NCI-H1105 treated with DMSO at 0.1 percent for 48 hours (cell line): ENCODE results near the gene LRTM1.
A peak's percentile ranks its signal among the peaks of the same experiment; 100 is the strongest.

Experiments
- DNase-seq: peaks from one replicate; lab custom pipeline; 2025; lab: John Stamatoyannopoulos, UW

The LRTM1 gene

GRCh38 chr3:54928046-54928770, at the start of gene LRTM1:
Gene LRTM1, minus strand, starts transcription at chr3:54928059. Its CDS starts 148 bp downstream, at chr3:54927911.
- DNase-seq = no peak

DNA sequence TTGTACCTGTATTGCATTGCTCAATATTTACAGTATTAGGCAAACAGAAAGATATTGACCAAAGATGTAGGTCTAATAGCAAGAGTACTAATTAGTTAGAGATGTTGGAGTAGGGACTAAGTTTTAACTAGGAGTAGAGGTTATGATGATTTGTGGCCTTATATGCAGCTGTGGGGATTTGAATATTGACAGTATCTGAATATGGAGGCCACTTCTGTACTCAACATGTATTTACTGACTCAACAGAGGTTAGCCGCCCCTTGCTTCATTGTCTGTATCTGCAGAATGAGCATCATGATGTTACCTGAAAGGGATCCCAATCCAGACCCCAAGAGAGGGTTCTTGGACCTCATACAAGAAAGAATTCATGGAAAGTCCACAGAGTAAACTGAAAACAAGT, 49.6 kb upstream of the LRTM1 start:
- no peak for DNase-seq

DNA sequence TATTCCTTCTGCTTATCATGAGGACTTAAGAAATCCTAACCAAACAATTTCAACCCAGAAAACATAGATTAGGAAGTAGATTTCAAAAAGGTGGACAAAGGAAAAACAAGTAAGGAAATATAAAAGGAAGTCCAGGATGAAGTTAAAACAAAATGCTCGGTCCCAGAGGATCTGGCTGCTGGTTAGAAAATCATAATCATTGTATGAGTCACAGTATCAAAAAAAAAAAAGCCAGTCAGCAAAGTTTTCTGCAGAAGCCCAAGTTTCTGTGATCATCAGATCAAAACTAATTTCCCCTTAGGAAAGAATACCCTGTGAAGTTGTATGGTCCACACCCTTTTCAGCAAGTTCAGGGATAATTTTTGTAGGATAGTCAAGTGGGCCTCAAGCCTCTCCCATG, 43.0 kb upstream of the LRTM1 start:
- DNase-seq = no peak

GRCh38 chr3:54969652-54970051, 41.8 kb upstream of the LRTM1 start:
- no peak for DNase-seq

GRCh38 chr3:54968546-54969172, 40.8 kb upstream of the LRTM1 start:
- DNase-seq = no peak

GRCh38 chr3:54967731-54968161, 39.9 kb upstream of the LRTM1 start:
- DNase-seq = no peak

- no peak for DNase-seq
Observed at GRCh38 chr3:54966979-54967378, 39.1 kb upstream of the LRTM1 start.

- DNase-seq = no peak
Observed at GRCh38 chr3:54965746-54966145, 37.9 kb upstream of the LRTM1 start.

DNA sequence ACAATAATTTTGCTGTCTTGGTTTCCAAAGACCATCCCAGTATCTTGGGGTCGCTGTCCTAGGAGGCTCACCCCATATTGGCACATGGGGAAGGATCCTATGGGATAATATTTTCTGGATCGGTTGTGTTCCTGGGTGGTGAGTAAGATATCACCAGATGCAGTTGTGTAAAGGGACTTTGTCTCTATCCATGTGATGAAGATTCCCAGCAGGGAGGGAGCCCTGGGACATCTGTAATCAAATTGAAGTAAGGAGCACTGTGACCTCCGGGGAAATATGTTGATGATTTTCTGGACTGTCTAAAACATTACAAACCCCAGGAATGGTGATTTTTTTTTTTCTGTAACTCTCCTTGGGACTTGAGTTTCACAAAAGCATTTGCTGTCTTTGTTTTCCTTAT, 36.2 kb upstream of the LRTM1 start:
- DNase-seq = no peak

DNA sequence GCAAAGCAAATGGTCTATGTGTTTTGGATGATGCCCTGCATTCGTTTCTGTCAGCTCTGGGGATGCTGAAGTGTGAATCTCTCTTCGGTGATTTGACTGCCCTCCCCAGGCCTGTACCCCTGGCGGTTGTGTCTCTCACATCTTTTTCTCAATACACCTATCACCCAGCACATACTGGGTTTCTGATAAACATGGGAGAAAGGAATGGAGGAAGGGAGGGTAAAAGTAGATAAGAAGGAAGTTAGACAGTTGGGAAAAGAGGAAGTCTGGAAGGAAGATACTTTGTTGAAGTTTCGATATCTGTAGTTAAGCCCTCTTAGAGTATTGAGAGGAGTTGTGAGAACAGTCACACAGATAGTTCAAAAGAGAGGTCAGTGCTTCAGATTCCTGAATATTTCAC, 35.8 kb upstream of the LRTM1 start:
- DNase-seq = no peak

DNA sequence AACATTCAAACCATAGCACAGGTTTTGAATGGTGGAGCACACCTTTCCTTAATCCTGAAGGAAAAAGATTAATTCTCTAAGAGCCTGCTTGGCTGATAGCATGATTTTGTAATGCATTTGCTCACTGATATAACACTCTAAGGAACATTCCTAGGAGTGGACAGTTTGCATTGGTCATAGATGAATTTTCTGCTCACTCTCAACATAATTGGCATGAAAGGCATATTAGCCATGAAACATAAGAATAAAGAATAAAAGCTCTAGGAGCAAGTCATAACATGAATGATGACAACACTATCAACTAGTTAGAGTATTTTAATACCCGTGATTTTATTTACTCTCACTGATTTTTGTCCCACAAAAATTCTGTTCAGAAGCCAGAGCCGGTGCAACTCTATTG, 34.3 kb upstream of the LRTM1 start:
- DNase-seq = no peak

- DNase-seq = no peak
Observed at GRCh38 chr3:54960701-54961100, 32.8 kb upstream of the LRTM1 start.

- no peak for DNase-seq
Observed at GRCh38 chr3:54960082-54960481, 32.2 kb upstream of the LRTM1 start.

DNA sequence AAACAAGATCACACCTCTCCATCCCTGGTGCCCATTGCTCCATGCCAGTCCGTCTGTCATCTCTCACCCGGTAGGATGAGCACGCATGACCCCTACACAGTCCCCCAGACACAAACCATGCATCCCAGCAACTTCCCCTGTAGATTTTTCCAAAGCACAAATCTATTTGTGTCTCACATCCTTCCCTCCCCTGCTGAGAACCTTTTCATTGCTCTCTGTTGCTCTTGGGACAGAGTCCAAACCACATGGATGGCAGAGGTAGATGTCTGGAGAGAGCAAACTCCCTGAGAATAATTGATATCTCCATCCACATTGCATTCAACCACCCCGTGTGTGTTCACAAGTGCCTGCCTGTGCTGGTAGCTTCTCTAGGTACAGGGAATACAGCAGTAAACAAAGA, 29.9 kb upstream of the LRTM1 start:
- no peak for DNase-seq

DNA sequence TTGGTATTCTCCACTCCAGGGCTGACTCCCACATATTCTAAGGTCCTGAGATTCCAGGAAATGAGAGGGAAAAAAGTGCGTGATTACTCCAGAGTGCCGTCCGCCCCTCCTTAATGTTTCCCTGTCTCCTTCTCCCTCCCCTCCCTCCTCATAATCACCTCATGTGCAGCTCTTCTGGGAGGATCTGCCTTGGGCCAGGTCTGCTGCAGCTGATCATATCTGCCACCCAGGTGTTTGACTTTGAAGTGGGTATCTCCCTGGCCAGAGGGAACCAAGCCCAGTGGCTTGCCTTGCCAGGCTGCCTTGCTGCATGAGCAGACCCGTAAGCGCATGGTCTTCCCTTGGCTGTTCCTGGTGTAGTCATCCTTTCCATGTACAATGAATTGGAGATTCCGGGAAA, 28.1 kb upstream of the LRTM1 start:
- no peak for DNase-seq

DNA sequence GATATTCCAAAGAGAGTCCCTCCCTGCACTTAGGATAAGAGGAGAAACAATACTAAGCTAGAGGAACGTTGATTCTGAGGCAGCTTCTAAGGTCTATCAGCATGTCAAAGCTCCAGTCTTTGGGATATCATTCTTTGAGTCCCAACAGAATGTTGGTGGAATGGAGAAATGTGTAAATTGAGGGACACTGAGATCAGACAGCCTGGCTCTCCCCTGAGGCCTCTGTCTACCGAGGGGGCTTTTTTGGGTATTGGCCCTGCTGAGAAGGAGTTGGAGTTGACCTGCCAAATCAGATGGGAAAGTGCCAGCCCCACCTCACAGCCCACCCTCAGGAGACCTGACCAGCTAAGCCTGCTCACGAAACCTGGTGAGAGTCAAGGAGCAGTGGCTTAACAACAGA, 27.6 kb upstream of the LRTM1 start:
- DNase-seq = no peak

- DNase-seq = no peak
Observed at GRCh38 chr3:54954521-54954920, 26.7 kb upstream of the LRTM1 start.

DNA sequence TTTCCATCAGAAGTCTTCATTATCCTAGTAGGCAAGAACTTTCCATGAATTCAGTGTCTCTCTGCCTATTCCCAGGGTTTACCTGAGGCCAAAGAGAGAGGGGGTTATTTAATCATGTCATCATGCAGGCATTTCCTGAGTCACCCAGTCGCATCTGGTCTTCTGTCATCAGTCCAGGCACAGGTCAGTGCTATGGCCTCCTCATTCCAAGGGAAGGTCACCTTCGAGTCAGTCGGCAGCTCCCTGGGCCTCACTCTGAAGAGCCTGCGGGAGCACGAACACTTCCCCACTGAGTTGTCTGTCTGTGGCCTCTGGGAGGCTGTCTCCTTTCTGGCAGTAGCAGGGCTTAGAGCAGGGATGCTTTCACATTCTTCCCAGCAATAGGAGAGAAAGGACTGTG, 26.2 kb upstream of the LRTM1 start:
- DNase-seq = no peak

DNA sequence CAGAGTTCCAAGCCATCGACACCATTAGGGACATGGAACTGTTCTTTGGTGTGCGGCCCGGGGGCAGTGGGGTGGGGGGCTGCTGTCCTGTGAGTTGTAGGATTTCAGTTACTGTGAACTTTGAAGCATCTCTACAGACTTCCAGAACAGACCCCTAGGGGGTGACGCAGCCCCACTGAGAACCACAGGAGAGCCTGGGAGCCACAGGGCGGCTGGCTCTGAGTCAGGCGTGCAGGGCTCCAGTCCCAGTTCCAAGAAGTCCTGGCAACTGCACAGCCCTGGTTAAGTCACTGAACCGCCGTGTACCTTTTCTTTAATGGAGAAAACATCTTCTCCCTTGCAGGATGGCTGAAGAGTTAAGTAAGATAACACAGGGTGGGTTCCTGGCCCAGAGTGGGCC, 23.5 kb upstream of the LRTM1 start:
- DNase-seq = no peak

DNA sequence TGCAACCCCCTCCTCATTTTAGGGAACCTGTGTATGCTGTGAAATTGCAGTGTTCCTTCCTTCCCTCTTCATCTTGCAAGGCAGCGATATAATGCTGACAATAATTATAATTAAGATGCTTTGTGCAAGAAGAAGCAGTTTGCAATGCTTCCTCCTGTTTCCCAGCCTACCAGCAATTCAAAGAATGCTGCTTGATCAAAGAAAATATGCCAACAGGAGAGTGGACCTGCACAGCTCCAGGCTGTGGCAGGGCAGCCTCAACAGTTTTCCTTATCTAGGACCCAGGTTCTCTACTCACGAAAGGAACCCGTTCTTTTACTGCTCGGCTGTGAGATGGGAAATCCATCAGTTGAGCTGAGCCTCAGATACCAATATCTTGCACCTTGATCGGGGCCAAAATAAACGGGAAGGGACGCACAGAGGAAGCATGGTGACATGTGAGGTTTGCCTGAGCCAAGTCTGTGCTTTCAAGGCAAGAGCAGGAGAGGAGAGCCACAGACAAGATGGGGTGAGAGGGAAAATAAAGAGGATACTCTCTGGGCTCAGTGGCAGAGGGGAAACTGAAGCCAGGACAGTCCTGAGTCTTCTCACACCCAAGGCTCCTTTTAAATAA, 22.6 kb upstream of the LRTM1 start:
- DNase-seq = no peak

DNA sequence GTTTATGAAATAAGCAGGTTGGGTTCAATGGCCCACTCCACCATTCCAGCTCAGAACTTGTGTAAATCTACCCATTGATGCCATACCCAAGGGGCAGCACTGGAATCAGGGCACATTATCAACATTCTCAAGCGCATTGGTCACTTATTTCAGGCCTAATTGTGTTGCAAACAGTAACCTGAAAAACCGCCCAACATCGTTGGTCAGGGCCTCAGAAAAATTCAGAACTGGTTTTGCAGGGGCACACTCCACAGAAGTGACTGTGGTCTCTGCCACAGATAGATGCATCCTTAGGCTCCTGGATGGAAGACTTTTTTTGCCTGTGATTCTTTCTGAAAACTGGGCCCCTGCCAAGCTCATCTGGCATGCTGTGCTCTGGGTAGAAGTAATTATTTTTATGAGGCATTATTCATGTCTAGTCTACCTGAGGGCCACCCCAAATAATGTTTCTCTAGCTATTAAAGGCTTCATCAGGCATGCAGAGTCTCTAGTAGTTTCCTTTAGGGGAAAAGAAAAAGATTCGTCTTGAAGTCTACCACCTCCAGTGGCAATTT, 21.7 kb upstream of the LRTM1 start:
- DNase-seq = peak; percentile 56

DNA sequence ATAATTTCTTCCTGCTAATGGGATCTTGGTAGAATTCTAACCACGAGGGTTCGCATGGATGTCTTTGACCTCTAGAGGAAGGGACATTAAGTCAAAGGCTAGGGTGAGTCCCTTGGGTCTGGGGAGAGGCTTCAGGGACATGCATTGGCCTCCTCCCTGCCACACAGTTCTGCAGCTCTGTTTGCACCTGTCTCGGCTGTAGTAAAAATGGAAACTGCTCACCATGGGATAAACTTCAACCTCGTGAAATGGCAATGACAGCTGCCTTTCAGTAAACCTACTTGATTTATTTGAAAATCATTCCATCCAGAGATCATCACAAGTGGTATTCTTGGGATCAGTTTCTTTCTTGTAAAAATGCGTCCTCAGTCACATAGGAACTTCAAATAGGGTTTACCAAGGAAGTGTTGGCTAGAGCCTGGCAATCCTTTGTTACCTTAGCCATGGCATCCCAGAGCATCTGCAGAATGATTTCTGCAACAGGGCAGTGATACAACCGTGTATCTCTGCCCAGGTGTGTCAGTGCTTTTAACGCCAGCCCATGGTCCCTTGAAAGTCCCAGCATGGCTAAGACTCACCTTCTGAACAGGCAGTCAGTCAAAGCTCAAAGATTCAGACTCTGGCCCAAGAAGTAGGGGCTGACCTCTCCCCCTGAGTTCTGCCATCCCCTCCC, 14.0 kb upstream of the LRTM1 start:
- no peak for DNase-seq

DNA sequence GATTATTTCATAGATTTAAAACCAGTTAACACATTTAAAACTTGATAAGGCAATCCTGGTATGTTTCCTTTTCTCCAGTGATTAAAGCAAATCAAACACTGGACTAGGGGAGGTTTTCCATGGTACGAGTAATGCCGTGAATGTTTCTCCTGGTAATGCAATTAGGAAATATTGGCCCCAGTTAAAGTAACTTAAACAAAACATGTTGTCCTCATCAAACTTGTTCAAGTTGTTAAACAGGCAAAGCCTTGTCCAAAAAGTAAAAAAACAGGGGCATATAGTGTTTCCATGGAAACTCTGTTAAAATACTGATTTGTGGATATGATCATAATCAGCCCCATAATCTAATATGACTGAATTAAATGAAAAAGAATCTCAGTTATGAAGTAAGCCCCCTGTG, 13.1 kb upstream of the LRTM1 start:
- no peak for DNase-seq
